ENCODE measurements around the gene CD2AP.

- no peak for TF ChIP-seq CTCF (IDR thresholded peaks at IDR 0.05; ENCODE audit: low read depth, low read length, missing input control)
- no peak for TF ChIP-seq ATF3 (IDR thresholded peaks at IDR 0.05)
- TF ChIP-seq REST (IDR thresholded peaks at IDR 0.05): no peak
- TF ChIP-seq FOXA1 (IDR thresholded peaks at IDR 0.05): no peak
- no peak for TF ChIP-seq JUND (IDR thresholded peaks at IDR 0.05)
- TF ChIP-seq YY1 (IDR thresholded peaks at IDR 0.05): no peak
- no peak for TF ChIP-seq GABPA (IDR thresholded peaks at IDR 0.05 in 1 of 2, conservative IDR thresholded peaks at IDR 0.05 in 1 of 2)
These were observed 195.2 kb downstream of the CD2AP start for GRCh38 chr6:47672816-47673215.

Data from liver (tissue), 3 donors.